HepG2 (cell line): ENCODE results near the gene FUT6. TPM values are rescaled to one million over a fixed set of nuclear protein-coding genes. Genes with fewer than 3 reads are reported as not detected.

ENCODE experiments used
- AKAP8 ChIP-seq: sonication (generic); formaldehyde crosslinking; IDR thresholded peaks from 2 replicates; pipeline ENCODE4 v1.5.1; 2020; ENCODE audit warnings: mild to moderate bottlenecking, missing genetic modification reagents
- FOXJ3 ChIP-seq: sonication (generic); formaldehyde crosslinking; IDR thresholded peaks from 2 replicates; pipeline ENCODE4 v1.4.0; 2020; ENCODE audit warnings: missing genetic modification reagents, mild to moderate bottlenecking, borderline replicate concordance
- HNF4G ChIP-seq, 2 experiments: sonication (generic) in 1 of 2; formaldehyde crosslinking in 1 of 2; IDR thresholded peaks; 2 replicates each; pipeline versions ENCODE4 v1.4.0 to v1.6.1; 2011 to 2020; ENCODE audit warnings: borderline replicate concordance in 2 of 2, low read depth in 2 of 2, mild to moderate bottlenecking in 2 of 2, low read length in 1 of 2, missing genetic modification reagents in 1 of 2, moderate library complexity in 1 of 2
- ISX ChIP-seq: sonication (generic); formaldehyde crosslinking; conservative IDR thresholded peaks from 2 replicates; pipeline ENCODE4 v1.5.0; 2020; ENCODE audit warnings: missing genetic modification reagents
- MXD1 ChIP-seq: sonication (generic); formaldehyde crosslinking; IDR thresholded peaks from 2 replicates; pipeline ENCODE4 v1.4.0; 2020; ENCODE audit warnings: mild to moderate bottlenecking, missing genetic modification reagents
- MXD4 ChIP-seq: IDR thresholded peaks from 2 replicates; pipeline ENCODE4 v1.6.1; 2016; ENCODE audit warnings: mild to moderate bottlenecking, missing biosample characterization, missing genetic modification reagents
- NR2F1 ChIP-seq, 2 experiments: fragments of 450-650 bp in 1 of 2; formaldehyde crosslinking in 1 of 2; IDR thresholded peaks; 2 replicates each; pipeline versions ENCODE4 v1.5.0 to v1.6.1; 2016 to 2020; ENCODE audit warnings: mild to moderate bottlenecking in 1 of 2, missing compliant biosample characterization in 1 of 2, missing genetic modification reagents in 1 of 2, moderate library complexity in 1 of 2
- RNF2 ChIP-seq: fragments of 450-650 bp; conservative IDR thresholded peaks from 2 replicates; pipeline ENCODE4 v1.6.1; 2016; ENCODE audit warnings: low read depth
- SMYD3 ChIP-seq: sonication (generic); formaldehyde crosslinking; IDR thresholded peaks from 2 replicates; pipeline ENCODE4 v1.8.1; 2023; ENCODE audit warnings: mild to moderate bottlenecking, missing genetic modification reagents
- SSRP1 ChIP-seq: IDR thresholded peaks from 2 replicates; pipeline ENCODE4 v1.6.1; 2016; ENCODE audit warnings: control low read depth
- STAT6 ChIP-seq: sonication (generic); formaldehyde crosslinking; IDR thresholded peaks from 2 replicates; pipeline ENCODE4 v1.4.0; 2020; ENCODE audit warnings: missing genetic modification reagents, mild to moderate bottlenecking, borderline replicate concordance
- ZBTB2 ChIP-seq: sonication (generic); formaldehyde crosslinking; IDR thresholded peaks from 2 replicates; pipeline ENCODE4 v1.8.0; 2022; ENCODE audit warnings: low read depth, missing genetic modification reagents
- ZMAT5 ChIP-seq: sonication (generic); formaldehyde crosslinking; IDR thresholded peaks from 2 replicates; pipeline ENCODE4 v1.5.0; 2020; ENCODE audit warnings: mild to moderate bottlenecking, low read depth, missing genetic modification reagents, borderline replicate concordance
- ZNF101 ChIP-seq: sonication (generic); formaldehyde crosslinking; IDR thresholded peaks from 2 replicates; pipeline ENCODE4 v1.4.0; 2020; ENCODE audit warnings: mild to moderate bottlenecking, low read depth, missing genetic modification reagents, borderline replicate concordance
- ZNF607 ChIP-seq: sonication (generic); formaldehyde crosslinking; IDR thresholded peaks from 2 replicates; pipeline ENCODE4 v1.5.1; 2020; ENCODE audit warnings: missing genetic modification reagents, mild to moderate bottlenecking, borderline replicate concordance
- ZNF609 ChIP-seq: sonication (generic); formaldehyde crosslinking; IDR thresholded peaks from 2 replicates; pipeline ENCODE4 v1.4.0; 2020; ENCODE audit warnings: mild to moderate bottlenecking, missing genetic modification reagents, borderline replicate concordance
- ZNF766 ChIP-seq: sonication (generic); formaldehyde crosslinking; IDR thresholded peaks from 2 replicates; pipeline ENCODE4 v1.5.0; 2020; ENCODE audit warnings: missing genetic modification reagents, borderline replicate concordance
- ZNF780A ChIP-seq: sonication (generic); formaldehyde crosslinking; IDR thresholded peaks from 2 replicates; pipeline ENCODE4 v1.8.0; 2022; ENCODE audit warnings: mild to moderate bottlenecking, missing genetic modification reagents, moderate library complexity
- polyA plus RNA-seq, 8 experiments: library from polyadenylated mRNA; depleted of rRNA in 3 of 8; stranded (reverse) in 7 of 8; unstranded in 1 of 8; fragments of >200 nt; fragmentation: Illumina TruSeq in 4 of 8; extraction: Trizol in 4 of 8; gene quantifications; 2 replicates each; pipeline versions ENCODE4 v1.2.1 to v1.2.3, GENCODE V29; 2011 to 2016; ENCODE audit warnings: low read depth in 4 of 8, missing spikeins in 1 of 8, mixed read lengths in 1 of 8; ENCODE audit not compliant: insufficient read depth in 1 of 8
- total RNA-seq, 5 experiments: library from RNA; depleted of rRNA; stranded (reverse); fragments of >200 nt; fragmentation: Illumina TruSeq; extraction: Trizol; gene quantifications; 2 replicates each; pipeline ENCODE4 v1.2.3, GENCODE V29; 2016; ENCODE audit warnings: low read depth in 1 of 5

The FUT6 gene
- total and polyA plus RNA-seq, 2 of the 13 experiments (the other 11 are each of a cell fraction or from before 2014, with no cell fraction given): 8.2 to 27.7 TPM

- TF ChIP-seq HNF4G (IDR thresholded peaks at IDR 0.05; ENCODE audit: borderline replicate concordance, low read depth, low read length) (no peak), HNF4G (CRISPR knock-in tag; IDR thresholded peaks at IDR 0.05; ENCODE audit: borderline replicate concordance, low read depth) (no peak), AKAP8 (CRISPR knock-in tag) (no peak), ZNF607 (CRISPR knock-in tag) (no peak), RNF2 (no peak), ZMAT5 (CRISPR knock-in tag) (no peak), NR2F1 (CRISPR knock-in tag; IDR thresholded peaks at IDR 0.05) (no peak), ZNF101 (CRISPR knock-in tag) (no peak), SMYD3 (CRISPR knock-in tag) (peak; percentile 79), ZNF609 (CRISPR knock-in tag) (no peak), FOXJ3 (CRISPR knock-in tag) (no peak), ISX (CRISPR knock-in tag) (0 out of 2 replicates have a peak, but pooled peaks have one; percentile 64), MXD1 (CRISPR knock-in tag) (peak; percentile 69; the same call in 1 of the 2 replicates), SSRP1 (CRISPR knock-in tag) (no peak), MXD4 (CRISPR knock-in tag) (no peak), ZBTB2 (CRISPR knock-in tag) (no peak), ZNF766 (CRISPR knock-in tag) (no peak), ZNF780A (CRISPR knock-in tag) (no peak), STAT6 (CRISPR knock-in tag) (no peak)
These were observed 993 bp downstream of the FUT6 start (continued) for GRCh38 chr19:5838353-5839064.
